CD8-positive, alpha-beta memory T cell (primary cell): ENCODE measurements around the gene PKMYT1. TPM values are rescaled to one million over a fixed set of nuclear protein-coding genes. Genes with fewer than 3 reads are reported as not detected.

Experiments used
- CTCF ChIA-PET: fragments of 350-600 bp; sonication (Branson Sonifier 250); formaldehyde crosslinking; loops from one replicate; lab custom pipeline; 2021; ENCODE audit warnings: antibody characterized with exemption; lab: Charles Lee
- POLR2A ChIA-PET: fragments of 350-600 bp; sonication (Branson Sonifier 250); formaldehyde crosslinking; loops from one replicate; lab custom pipeline; 2021; ENCODE audit warnings: antibody characterized with exemption; lab: Charles Lee
- DNase-seq, 5 donors: peaks; one replicate each; pipeline versions ENCODE4 v3.0.0 to v3.0.0-alpha.2; 2020 to 2022; ENCODE audit warnings: mixed read lengths in 1 of 5
- H3K27ac ChIP-seq: one replicate; pipeline ENCODE4 v1.7.0; 2013; ENCODE audit warnings: low read depth, mild to moderate bottlenecking, low read length, moderate library complexity
- H3K27me3 ChIP-seq: 2 replicates; pipeline ENCODE4 v1.7.0; 2013; ENCODE audit warnings: low read length, mild to moderate bottlenecking; ENCODE audit not compliant: insufficient read depth, poor library complexity, severe bottlenecking
- H3K36me3 ChIP-seq: 2 replicates; pipeline ENCODE4 v1.7.0; 2013; ENCODE audit warnings: mild to moderate bottlenecking, low read length, moderate library complexity; ENCODE audit not compliant: insufficient read depth
- H3K4me1 ChIP-seq: 2 replicates; pipeline ENCODE4 v1.7.0; 2013; ENCODE audit warnings: mild to moderate bottlenecking, low read length, moderate library complexity; ENCODE audit not compliant: insufficient read depth
- H3K4me3 ChIP-seq: 2 replicates; pipeline ENCODE4 v1.7.0; 2013; ENCODE audit warnings: mild to moderate bottlenecking, low read length
- H3K9me3 ChIP-seq: 2 replicates; pipeline ENCODE4 v1.7.0; 2013; ENCODE audit warnings: mild to moderate bottlenecking, low read length
- H3K27ac Mint-ChIP-seq, 8 donors: one replicate each; pipeline ENCODE4 v1.8.0; 2020 to 2021; ENCODE audit warnings: mixed read lengths in 8 of 8, mild to moderate bottlenecking in 6 of 8, inconsistent platforms in 3 of 8, moderate library complexity in 3 of 8
- H3K27me3 Mint-ChIP-seq, 2 donors: one replicate each; pipeline ENCODE4 v1.8.0; 2020 to 2021; ENCODE audit warnings: mixed read lengths in 2 of 2, mild to moderate bottlenecking in 1 of 2, moderate library complexity in 1 of 2
- H3K36me3 Mint-ChIP-seq, 3 donors: one replicate each; pipeline ENCODE4 v1.8.0; 2020 to 2021; ENCODE audit warnings: mixed read lengths in 3 of 3, inconsistent platforms in 1 of 3, mild to moderate bottlenecking in 1 of 3
- H3K4me1 Mint-ChIP-seq, 3 donors: one replicate each; pipeline ENCODE4 v1.8.0; 2020 to 2021; ENCODE audit warnings: mixed read lengths in 3 of 3, inconsistent platforms in 1 of 3, mild to moderate bottlenecking in 1 of 3
- H3K4me3 Mint-ChIP-seq, 7 donors: one replicate each; pipeline ENCODE4 v1.8.0; 2020 to 2021; ENCODE audit warnings: mixed read lengths in 7 of 7, mild to moderate bottlenecking in 6 of 7, moderate library complexity in 4 of 7, inconsistent platforms in 2 of 7
- H3K9me3 Mint-ChIP-seq, 5 donors: one replicate each; pipeline ENCODE4 v1.8.0; 2020 to 2022; ENCODE audit warnings: mixed read lengths in 5 of 5, mild to moderate bottlenecking in 3 of 5, moderate library complexity in 2 of 5, inconsistent platforms in 1 of 5
- polyA plus RNA-seq: library from polyadenylated mRNA; unstranded; fragments of 300-500 nt; fragmentation: Illumina TruSeq; gene quantifications from one replicate; pipeline ENCODE4 v1.2.3, GENCODE V29; 2021
- total RNA-seq, 2 experiments: library from RNA; stranded (reverse); gene quantifications; one replicate each; pipeline ENCODE4 v1.2.3, GENCODE V29; 2021

Gene PKMYT1
- total and polyA plus RNA-seq, 3 experiments from 2014 or later: 0.18 to 112 (median 103) TPM

DNA sequence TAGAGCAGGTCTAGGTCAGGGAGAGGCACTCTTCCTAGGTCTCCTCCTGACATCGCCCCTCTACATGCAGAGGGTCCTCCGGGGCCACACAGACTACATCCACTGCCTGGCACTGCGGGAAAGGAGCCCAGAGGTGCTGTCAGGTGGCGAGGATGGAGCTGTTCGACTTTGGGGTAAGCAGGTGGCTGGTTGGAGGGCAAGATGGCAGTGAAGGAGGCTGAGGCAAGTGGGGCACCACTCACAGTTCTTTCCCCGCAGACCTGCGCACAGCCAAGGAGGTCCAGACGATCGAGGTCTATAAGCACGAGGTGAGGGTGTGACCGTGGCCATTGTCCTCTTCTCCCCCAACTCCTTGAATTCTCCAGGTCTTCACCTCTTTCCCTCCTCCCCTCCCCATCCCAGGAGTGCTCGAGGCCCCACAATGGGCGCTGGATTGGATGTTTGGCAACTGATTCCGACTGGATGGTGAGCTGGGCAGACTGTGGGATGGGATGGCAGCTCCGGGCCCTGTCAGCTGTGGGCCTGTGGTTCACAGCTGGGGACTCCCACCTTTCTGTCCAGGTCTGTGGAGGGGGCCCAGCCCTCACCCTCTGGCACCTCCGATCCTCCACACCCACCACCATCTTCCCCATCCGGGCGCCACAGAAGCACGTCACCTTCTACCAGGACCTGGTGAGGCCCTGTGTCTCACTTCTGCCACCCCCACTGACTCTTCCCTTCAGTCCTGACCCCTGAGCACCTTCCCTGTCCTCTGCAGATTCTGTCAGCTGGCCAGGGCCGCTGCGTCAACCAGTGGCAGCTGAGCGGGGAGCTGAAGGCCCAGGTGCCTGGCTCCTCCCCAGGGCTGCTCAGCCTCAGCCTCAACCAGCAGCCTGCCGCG, 46.6 kb upstream of the PKMYT1 start:
- CTCF ChIA-PET: interaction anchor here (1.0 to 17.8 kb wide), 14 partner anchors 6 to 549 kb away, joined by 3 to 289 read pairs (median 6); partner anchors contain the start of genes BICDL2, CLDN9, HCFC1R1 and MMP25
- Histone ChIP-seq H3K36me3 (peaks cover 7% of the 10 kb centered on the region), H3K4me1 (peaks cover 43% of the 10 kb centered on the region), H3K9me3 (no peaks in the 10 kb centered on the region), H3K4me3 (no peak overlapping the region), H3K27me3 (peaks cover 6% of the 10 kb centered on the region), H3K27ac (no peak overlapping the region)
- Mint-ChIP-seq H3K9me3 (peaks cover 0 to 2% (median 0%) of the 10 kb centered on the region in 5 donors), H3K36me3 (peaks cover 0 to 22% (median 3%) of the 10 kb centered on the region in 3 donors), H3K4me3 (peak overlapping the region in 1 of 7 donors; percentile 26), H3K27ac (peak overlapping the region in 1 of 8 donors; percentile 11), H3K27me3 (peaks cover 8 to 10% of the 10 kb centered on the region in 2 donors), H3K4me1 (peaks cover 38 to 60% (median 43%) of the 10 kb centered on the region in 3 donors)
- POLR2A ChIA-PET: interaction anchor here (0.6 to 1.8 kb wide), 4 partner anchors 17 to 188 kb away, joined by 4 to 7 read pairs (median 4); no protein-coding TSS in a partner anchor
- DNase-seq: no peak

DNA sequence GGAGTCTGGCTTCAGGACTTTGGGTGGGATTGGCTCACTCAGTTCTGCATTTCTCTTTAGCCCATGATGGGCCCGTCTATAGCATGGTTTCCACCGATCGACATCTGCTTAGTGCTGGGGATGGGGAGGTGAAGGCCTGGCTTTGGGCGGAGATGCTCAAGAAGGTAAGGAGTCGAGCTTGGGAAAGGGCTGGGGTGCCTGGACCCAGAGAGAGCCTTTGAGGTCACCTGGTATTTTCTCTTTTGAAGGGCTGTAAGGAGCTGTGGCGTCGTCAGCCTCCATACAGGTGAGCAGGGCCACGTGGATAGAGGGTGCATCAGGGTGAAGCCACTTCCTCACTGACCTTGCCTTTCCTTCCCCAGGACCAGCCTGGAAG, 45.7 kb upstream of the PKMYT1 start:
- Histone ChIP-seq H3K9me3 (no peaks in the 10 kb centered on the region), H3K4me3 (no peak overlapping the region), H3K27ac (no peak overlapping the region), H3K4me1 (peaks cover 52% of the 10 kb centered on the region), H3K36me3 (peaks cover 7% of the 10 kb centered on the region), H3K27me3 (peaks cover 6% of the 10 kb centered on the region)
- peak overlapping the region in 2 of 8 donors; percentile 11 to 73 for H3K27ac Mint-ChIP-seq
- H3K4me3 Mint-ChIP-seq: no peak overlapping the region
- peaks cover 0 to 22% (median 3%) of the 10 kb centered on the region in 3 donors for H3K36me3 Mint-ChIP-seq
- no peak for DNase-seq
- peaks cover 5 to 8% of the 10 kb centered on the region in 2 donors for H3K27me3 Mint-ChIP-seq
- CTCF ChIA-PET: interaction anchor here (1.1 to 17.8 kb wide), 5 partner anchors 9 to 103 kb away, joined by 3 to 289 read pairs (median 5); partner anchors contain the start of gene CLDN9
- POLR2A ChIA-PET: interaction anchor here (1.6 kb wide), 1 partner anchor 22 kb away, joined by 4 read pairs; no protein-coding TSS in a partner anchor
- peaks cover 0 to 2% (median 0%) of the 10 kb centered on the region in 5 donors for H3K9me3 Mint-ChIP-seq
- peaks cover 46 to 66% (median 49%) of the 10 kb centered on the region in 3 donors for H3K4me1 Mint-ChIP-seq

DNA sequence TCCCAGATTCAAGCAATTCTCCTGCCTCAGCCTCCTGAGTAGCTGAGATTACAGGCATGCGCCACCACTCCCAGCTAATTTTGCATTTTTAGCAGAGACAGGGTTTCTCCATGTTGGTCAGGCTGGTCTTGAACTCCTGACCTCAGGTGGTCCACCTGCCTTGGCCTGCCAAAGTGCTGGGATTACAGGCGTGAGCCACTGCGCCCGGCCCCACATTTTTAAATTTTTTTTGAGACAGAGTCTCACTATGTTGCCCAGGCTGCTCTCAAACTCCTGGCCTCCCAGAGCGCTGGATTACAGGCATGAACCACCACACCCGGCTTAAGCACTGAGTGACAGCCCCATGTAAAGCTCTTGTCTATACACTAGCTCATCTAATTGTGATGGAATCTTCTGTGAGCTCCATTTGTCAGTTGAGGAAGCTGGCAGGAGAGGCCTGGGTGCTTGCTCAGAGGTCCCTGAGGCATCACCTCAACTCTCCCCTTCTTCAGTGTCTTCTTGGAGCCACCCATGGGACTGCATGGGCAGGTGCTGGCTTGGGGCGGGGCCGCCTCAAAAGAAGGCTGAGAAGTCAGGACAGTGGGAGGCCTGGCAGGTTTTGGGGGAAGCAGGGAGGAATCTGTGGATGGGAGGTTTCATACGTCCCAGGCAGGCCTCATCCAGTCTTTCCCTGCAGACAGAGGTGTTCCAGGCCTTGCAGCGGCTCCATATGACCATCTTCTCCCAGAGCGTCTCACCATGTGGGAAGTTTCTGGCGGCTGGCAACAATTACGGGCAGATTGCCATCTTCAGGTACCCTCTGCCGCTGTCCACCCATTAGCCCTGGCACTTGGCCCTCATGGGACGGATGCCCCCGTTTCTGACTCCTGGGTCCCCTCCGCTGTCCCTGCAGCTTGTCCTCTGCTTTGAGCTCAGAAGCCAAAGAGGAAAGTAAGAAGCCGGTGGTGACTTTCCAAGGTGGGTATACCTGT, 45.1 kb upstream of the PKMYT1 start:
- Histone ChIP-seq H3K9me3 (no peaks in the 10 kb centered on the region), H3K36me3 (peaks cover 7% of the 10 kb centered on the region), H3K27me3 (peaks cover 6% of the 10 kb centered on the region), H3K4me1 (peaks cover 53% of the 10 kb centered on the region), H3K4me3 (no peak overlapping the region), H3K27ac (no peak overlapping the region)
- POLR2A ChIA-PET: interaction anchor here (0.6 to 0.7 kb wide), 2 partner anchors 144 to 418 kb away, joined by 3 to 6 read pairs; partner anchors contain the start of gene NAA60
- peaks cover 0 to 22% (median 3%) of the 10 kb centered on the region in 3 donors for H3K36me3 Mint-ChIP-seq
- peaks cover 5 to 8% of the 10 kb centered on the region in 2 donors for H3K27me3 Mint-ChIP-seq
- DNase-seq: no peak
- CTCF ChIA-PET: interaction anchor here (0.7 to 17.8 kb wide), 8 partner anchors 9 to 104 kb away, joined by 3 to 289 read pairs (median 4); partner anchors contain the start of gene CLDN9
- H3K4me3 Mint-ChIP-seq: peak overlapping the region in 1 of 7 donors; percentile 22
- peaks cover 0 to 2% (median 0%) of the 10 kb centered on the region in 5 donors for H3K9me3 Mint-ChIP-seq
- H3K27ac Mint-ChIP-seq: peak overlapping the region in 1 of 8 donors; percentile 11
- peaks cover 50 to 72% (median 52%) of the 10 kb centered on the region in 3 donors for H3K4me1 Mint-ChIP-seq

DNA sequence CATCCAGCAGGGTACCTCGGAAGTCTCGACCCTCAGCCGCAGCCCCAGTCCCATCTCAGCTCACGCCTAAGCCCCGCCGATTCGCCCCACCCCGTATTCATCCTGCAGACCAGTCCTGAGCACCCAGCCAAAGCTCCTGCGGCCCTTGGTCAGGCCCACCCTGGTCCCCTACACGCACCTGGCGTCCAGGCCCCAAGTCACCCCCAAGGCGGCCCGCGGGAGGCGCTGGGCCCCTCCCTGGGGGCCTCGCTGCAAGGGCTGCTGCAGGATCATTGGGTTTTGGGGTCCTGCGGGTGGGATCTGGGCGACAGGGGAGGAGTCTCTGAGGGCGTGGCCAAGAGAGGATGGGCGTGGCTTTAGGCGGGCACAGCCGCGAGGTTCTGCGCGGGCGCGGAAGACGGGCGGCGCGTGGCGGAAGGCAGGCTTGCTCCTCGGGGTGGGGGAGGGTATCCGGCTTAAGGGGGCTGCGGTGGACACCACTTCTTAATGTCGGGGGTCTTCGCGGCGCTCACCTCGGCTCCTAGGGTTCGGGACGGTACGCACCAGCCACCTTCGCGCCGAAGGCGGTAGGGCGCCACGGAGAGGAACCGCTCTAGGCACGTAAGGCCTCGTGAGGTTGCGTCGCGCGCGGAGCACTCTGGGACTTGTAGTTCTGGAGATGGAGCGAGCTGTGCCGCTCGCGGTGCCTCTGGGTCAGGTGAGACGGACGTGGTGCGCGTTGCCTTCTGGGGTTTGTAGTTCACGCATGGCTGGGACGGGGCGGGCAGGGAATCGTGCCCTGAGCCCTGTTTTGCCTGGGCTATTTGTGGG, 43.6 kb upstream of the PKMYT1 start, which contains the start of the genes HCFC1R1 and THOC6:
Gene HCFC1R1, minus strand, starts transcription at position 274 of the 810 bp plus-strand sequence. Its CDS starts 1 bp downstream, at position 273.
Gene THOC6, plus strand, starts transcription at position 367 of the 810 bp plus-strand sequence. Its CDS starts 292 bp downstream, at position 659.
- Histone ChIP-seq H3K4me3 (peak within 1 kb of the TSS; percentile 88), H3K36me3 (peaks cover 7% of the 10 kb centered on the region), H3K27me3 (peaks cover under 1% of the 10 kb centered on the region), H3K9me3 (no peaks in the 10 kb centered on the region), H3K4me1 (peaks cover 46% of the 10 kb centered on the region), H3K27ac (peak within 1 kb of the TSS; percentile 88)
- Mint-ChIP-seq H3K9me3 (peaks cover 0 to 2% (median 0%) of the 10 kb centered on the region in 5 donors), H3K27ac (peak within 1 kb of the TSS; percentile 78 to 97 (median 96)), H3K4me1 (peaks cover 42 to 66% (median 48%) of the 10 kb centered on the region in 3 donors), H3K36me3 (peaks cover 0 to 22% (median 3%) of the 10 kb centered on the region in 3 donors), H3K4me3 (peak within 1 kb of the TSS; percentile 87 to 98 (median 93)), H3K27me3 (peaks cover 0 to 3% of the 10 kb centered on the region in 2 donors)
- DNase-seq: peak; percentile 91 to 97 (median 94)
- ChIA-PET POLR2A (interaction anchor here (1.9 kb wide), 1 partner anchor 111 kb away, joined by 7 read pairs; the partner anchor contains the start of gene ZNF213), CTCF (interaction anchor here (0.9 to 17.8 kb wide), 8 partner anchors 6 to 67 kb away, joined by 3 to 289 read pairs (median 4); partner anchors contain the start of gene CLDN9)

DNA sequence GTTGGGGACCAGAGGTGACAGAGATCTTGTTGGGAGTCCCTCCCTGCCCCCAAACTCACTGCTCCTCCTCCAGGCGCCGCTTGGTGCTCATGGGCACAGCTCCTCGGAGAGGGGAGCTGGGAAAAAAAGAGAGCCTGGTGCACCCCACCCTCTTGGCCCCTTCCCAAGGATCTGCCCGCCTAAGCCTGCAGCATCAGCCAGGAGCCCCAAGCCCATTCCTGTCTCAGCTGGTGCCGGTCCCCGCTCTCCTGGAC, 43.1 kb upstream of the PKMYT1 start:
- ChIA-PET CTCF (interaction anchor here (0.5 to 17.8 kb wide), 8 partner anchors 6 to 106 kb away, joined by 3 to 289 read pairs (median 5); partner anchors contain the start of gene CLDN9), POLR2A (interaction anchor here (0.5 to 1.9 kb wide), 3 partner anchors 21 to 127 kb away, joined by 3 to 7 read pairs (median 4); partner anchors contain the start of gene ZNF213)
- Histone ChIP-seq H3K27ac (peak overlapping the region; percentile 88), H3K4me3 (peak overlapping the region; percentile 88), H3K27me3 (no peaks in the 10 kb centered on the region), H3K36me3 (peaks cover 7% of the 10 kb centered on the region), H3K4me1 (peaks cover 43% of the 10 kb centered on the region), H3K9me3 (no peaks in the 10 kb centered on the region)
- peaks cover 0 to 2% (median 0%) of the 10 kb centered on the region in 5 donors for H3K9me3 Mint-ChIP-seq
- H3K4me3 Mint-ChIP-seq: peak overlapping the region; percentile 87 to 98 (median 93)
- H3K27ac Mint-ChIP-seq: peak overlapping the region; percentile 78 to 97 (median 88)
- H3K4me1 Mint-ChIP-seq: peaks cover 42 to 64% (median 47%) of the 10 kb centered on the region in 3 donors
- peaks cover 0 to 22% (median 3%) of the 10 kb centered on the region in 3 donors for H3K36me3 Mint-ChIP-seq
- peak in 1 of 5 donors; percentile 39 for DNase-seq
- H3K27me3 Mint-ChIP-seq: peaks cover 0 to 3% of the 10 kb centered on the region in 2 donors

DNA sequence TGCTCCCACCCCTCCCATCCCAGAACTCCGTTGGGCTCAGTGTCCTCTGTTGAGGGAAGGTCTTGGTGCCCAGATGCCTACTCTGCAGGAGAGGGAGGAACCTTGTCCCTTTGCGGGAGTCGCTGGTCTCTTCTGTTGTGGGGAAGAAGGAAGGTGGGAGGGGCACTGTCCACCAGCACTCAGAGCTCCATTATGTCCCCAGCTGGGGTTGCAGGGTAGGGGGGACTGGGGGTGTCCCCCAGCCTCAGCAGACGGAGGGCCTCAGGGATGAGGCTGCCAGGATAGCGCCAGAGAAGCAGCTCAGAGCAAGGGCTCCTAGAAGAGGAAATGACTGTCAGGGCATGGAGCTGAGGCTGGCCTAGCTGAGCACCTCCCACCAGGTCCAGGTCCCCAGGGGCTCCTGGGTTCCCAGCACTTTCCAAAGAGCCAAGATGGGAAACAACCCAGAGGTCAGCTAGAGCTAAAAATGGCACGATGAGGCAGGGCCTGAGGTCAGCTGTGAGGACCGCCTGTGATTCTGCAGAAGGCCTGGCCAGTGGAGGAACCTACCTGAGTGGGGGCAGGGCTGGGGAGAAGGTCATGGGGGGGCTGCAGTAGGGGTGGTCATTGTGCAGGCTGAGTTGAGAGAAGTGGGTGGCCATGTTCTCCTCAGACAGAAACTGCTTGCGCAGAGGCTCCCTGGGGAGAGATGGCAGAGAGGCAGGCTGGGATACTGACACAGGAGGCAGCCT, 42.6 kb upstream of the PKMYT1 start:
- Mint-ChIP-seq H3K4me1 (peaks cover 42 to 64% (median 45%) of the 10 kb centered on the region in 3 donors), H3K27me3 (peaks cover 0 to 2% of the 10 kb centered on the region in 2 donors), H3K4me3 (peak overlapping the region; percentile 87 to 98 (median 93)), H3K36me3 (peaks cover 0 to 22% (median 3%) of the 10 kb centered on the region in 3 donors), H3K9me3 (no peaks in the 10 kb centered on the region), H3K27ac (peak overlapping the region; percentile 78 to 93 (median 86))
- POLR2A ChIA-PET: interaction anchor here (0.5 to 1.9 kb wide), 4 partner anchors 19 to 128 kb away, joined by 3 to 7 read pairs (median 4); partner anchors contain the start of gene ZNF213
- peaks cover 7% of the 10 kb centered on the region for H3K36me3 ChIP-seq
- H3K27me3 ChIP-seq: no peaks in the 10 kb centered on the region
- H3K27ac ChIP-seq: peak overlapping the region; percentile 88
- CTCF ChIA-PET: interaction anchor here (0.5 to 17.8 kb wide), 9 partner anchors 7 to 107 kb away, joined by 3 to 289 read pairs (median 4); partner anchors contain the start of gene CLDN9
- no peaks in the 10 kb centered on the region for H3K9me3 ChIP-seq
- peaks cover 47% of the 10 kb centered on the region for H3K4me1 ChIP-seq
- H3K4me3 ChIP-seq: peak overlapping the region; percentile 88
- DNase-seq: no peak
